Thymus (tissue), 11 donors: ENCODE data around the gene SART3. TPM values are rescaled to one million over a fixed set of nuclear protein-coding genes. Genes with fewer than 3 reads are reported as not detected.

Experiments used
- DNase-seq, 9 donors: peaks; one replicate each; pipeline ENCODE4 v3.0.0-alpha.2; 2013; ENCODE audit warnings: low spot score in 9 of 9, low read depth in 6 of 9, missing footprints in 1 of 9
- H3K27ac ChIP-seq, 2 donors: one replicate each; pipeline ENCODE4 v1.5.1; 2013; ENCODE audit warnings: control low read depth in 1 of 2, low read depth in 1 of 2, low read length in 1 of 2, mild to moderate bottlenecking in 1 of 2, moderate library complexity in 1 of 2
- H3K27me3 ChIP-seq, 2 donors: one replicate each; pipeline ENCODE4 v1.5.1; 2013; ENCODE audit warnings: low read length in 1 of 2; ENCODE audit not compliant: control insufficient read depth in 2 of 2, insufficient read depth in 1 of 2
- H3K36me3 ChIP-seq, 2 donors: one replicate each; pipeline ENCODE4 v1.5.1; 2013; ENCODE audit warnings: low read length in 1 of 2, mild to moderate bottlenecking in 1 of 2, moderate library complexity in 1 of 2; ENCODE audit not compliant: control insufficient read depth in 2 of 2, insufficient read depth in 2 of 2
- H3K4me1 ChIP-seq, 2 donors: one replicate each; pipeline ENCODE4 v1.5.1; 2013; ENCODE audit warnings: low read length in 2 of 2; ENCODE audit not compliant: control insufficient read depth in 2 of 2, insufficient read depth in 2 of 2
- H3K4me3 ChIP-seq, 2 donors: one replicate each; pipeline ENCODE4 v1.5.1; 2013; ENCODE audit warnings: low read length in 2 of 2, control low read depth in 1 of 2, mild to moderate bottlenecking in 1 of 2
- H3K9me3 ChIP-seq, 2 donors: one replicate each; pipeline ENCODE4 v1.5.1; 2013; ENCODE audit warnings: low read length in 1 of 2, mild to moderate bottlenecking in 1 of 2; ENCODE audit not compliant: control insufficient read depth in 2 of 2, insufficient read depth in 1 of 2
- WGBS: extraction: QIAGEN DNeasy Blood & Tissue Kit; methylation state at CpG from one replicate; pipeline ENCODE4 v1.1.7; 2013; 5-methylcytosine and 5-hydroxymethylcytosine counted together
- polyA plus RNA-seq: library from polyadenylated mRNA; stranded (reverse); fragments of 200-250 nt; gene quantifications from one replicate; pipeline ENCODE4 v1.2.3, GENCODE V29; 2013
- total RNA-seq: library from RNA; stranded (reverse); fragments of 120-200 nt; gene quantifications from one replicate; pipeline ENCODE4 v1.2.4, GENCODE V29; 2013
- donor health status: healthy.

Gene SART3
- total and polyA plus RNA-seq, 2 donors = 21.0 to 45.2 TPM

DNA sequence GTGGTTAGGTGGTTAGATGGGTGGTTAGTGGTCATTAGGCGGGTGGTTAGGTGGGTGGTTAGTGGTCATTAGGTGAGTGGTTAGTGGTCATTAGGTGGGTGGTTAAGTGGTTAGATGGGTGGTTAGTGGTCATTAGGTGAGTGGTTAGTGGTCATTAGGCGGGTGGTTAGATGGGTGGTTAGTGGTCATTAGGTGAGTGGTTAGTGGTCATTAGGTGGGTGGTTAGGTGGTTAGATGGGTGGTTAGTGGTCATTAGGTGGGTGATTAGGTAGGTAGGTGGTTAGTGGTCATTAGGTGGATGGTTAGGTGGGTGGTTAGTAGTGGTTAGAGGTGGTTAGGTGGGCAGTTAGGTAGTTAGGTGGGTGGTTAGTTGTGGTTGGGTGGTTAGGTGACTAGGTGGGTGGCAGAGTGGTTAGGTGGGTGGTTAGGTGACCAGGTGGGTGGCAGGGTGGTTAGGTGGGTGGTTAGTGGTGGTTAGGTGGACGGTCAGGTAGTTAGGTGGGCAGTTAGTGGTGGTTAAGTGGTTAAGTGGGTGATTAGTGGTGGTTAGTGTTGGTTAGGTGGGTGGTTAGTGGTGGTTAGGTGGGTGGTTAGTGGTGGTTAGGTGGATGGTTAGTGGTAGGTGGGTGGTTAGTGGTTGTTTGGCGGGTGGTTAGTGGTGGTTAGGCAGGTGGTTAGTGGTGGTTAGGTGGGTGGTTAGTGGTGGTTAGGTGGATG is 44.9 kb upstream of the SART3 start:
- Histone ChIP-seq H3K9me3 (no peaks in the 10 kb centered on the region), H3K4me3 (no peak overlapping the region), H3K27ac (no peak overlapping the region), H3K4me1 (peaks cover 0 to 4% of the 10 kb centered on the region in 2 donors), H3K27me3 (peaks cover 0 to 5% of the 10 kb centered on the region in 2 donors), H3K36me3 (no peaks in the 10 kb centered on the region)
- no peak for DNase-seq
- WGBS = 94% methylated on average over 4 of the region's 4 CpGs

- WGBS = 93% methylated on average over 3 of the region's 3 CpGs
- Histone ChIP-seq H3K27me3 (peaks cover 0 to 5% of the 10 kb centered on the region in 2 donors), H3K4me1 (peaks cover 0 to 4% of the 10 kb centered on the region in 2 donors), H3K4me3 (no peak overlapping the region), H3K36me3 (no peaks in the 10 kb centered on the region), H3K9me3 (no peaks in the 10 kb centered on the region), H3K27ac (no peak overlapping the region)
- no peak for DNase-seq
These were observed 44.2 kb upstream of the SART3 start for GRCh38 chr12:108605000-108605689.

DNA sequence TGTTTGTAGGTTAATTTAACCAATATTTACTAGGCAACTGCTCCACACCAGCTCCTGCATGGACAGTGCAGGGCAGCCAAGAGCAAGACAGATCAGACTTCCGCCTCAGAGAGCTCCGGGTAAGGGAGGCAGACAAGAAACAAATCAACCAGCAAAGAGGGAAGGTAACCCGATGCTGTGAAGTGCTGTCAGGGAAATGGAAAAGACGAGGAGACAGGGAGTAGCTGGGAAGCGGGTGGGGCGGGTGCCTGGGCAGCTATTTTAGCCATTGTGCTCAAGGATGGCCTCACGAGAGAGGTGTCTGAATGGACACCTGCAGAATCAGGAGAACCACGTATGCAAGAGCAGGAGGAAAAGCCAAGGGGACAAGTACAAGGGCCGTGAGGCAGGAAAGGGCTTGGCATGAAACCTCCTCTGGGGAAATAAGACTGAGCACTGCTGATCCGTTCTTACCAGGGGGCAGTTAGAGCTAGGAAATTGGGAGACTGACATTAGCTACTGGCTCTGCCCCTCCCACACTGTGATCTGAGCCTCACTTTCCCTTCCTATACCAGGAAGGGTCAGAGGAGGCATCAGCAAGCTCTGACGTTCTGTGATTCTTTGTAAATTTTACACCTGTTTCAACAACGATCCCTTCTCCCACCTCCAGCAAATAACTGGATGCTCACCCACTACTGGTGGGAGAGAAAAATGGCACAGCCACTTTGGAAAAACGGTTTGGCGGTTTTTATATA is 43.4 kb upstream of the SART3 start:
- Histone ChIP-seq H3K27ac (no peak overlapping the region), H3K4me3 (no peak overlapping the region), H3K4me1 (peaks cover 0 to under 1% of the 10 kb centered on the region in 2 donors), H3K27me3 (peaks cover 0 to under 1% of the 10 kb centered on the region in 2 donors), H3K9me3 (no peaks in the 10 kb centered on the region), H3K36me3 (no peaks in the 10 kb centered on the region)
- 81% methylated on average over 14 of the region's 14 CpGs for WGBS
- DNase-seq = no peak

DNA sequence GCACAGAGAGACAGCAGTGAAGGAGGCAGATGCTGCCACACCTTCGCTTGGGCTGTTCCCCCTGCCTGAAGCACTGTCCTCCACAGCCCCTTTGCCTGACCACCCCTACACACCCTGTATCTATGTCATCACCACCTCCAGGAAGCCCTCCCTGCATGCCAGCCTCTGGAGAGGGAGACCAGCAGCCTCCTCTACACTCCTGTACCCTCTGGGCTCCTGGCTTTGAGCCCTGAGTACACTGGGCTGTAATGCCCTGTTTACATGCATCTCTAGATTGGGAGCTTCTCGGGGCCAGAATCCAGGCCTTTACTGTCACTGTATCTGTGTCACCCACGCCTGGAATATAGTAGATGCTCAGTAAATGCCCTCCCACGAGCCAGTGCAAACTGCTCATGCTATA is 42.8 kb upstream of the SART3 start:
- Histone ChIP-seq H3K27me3 (no peaks in the 10 kb centered on the region), H3K27ac (no peak overlapping the region), H3K4me1 (no peaks in the 10 kb centered on the region), H3K4me3 (no peak overlapping the region), H3K36me3 (no peaks in the 10 kb centered on the region), H3K9me3 (no peaks in the 10 kb centered on the region)
- DNase-seq = no peak
- 94% methylated on average over 4 of the region's 4 CpGs for WGBS

GRCh38 chr12:108602976-108603704 is 42.2 kb upstream of the SART3 start:
- no peaks in the 10 kb centered on the region for H3K4me1 ChIP-seq
- H3K36me3 ChIP-seq = no peaks in the 10 kb centered on the region
- peaks cover 0 to 2% of the 10 kb centered on the region in 2 donors for H3K27me3 ChIP-seq
- WGBS = 91% methylated on average over 15 of the region's 15 CpGs
- DNase-seq = no peak
- H3K9me3 ChIP-seq = no peaks in the 10 kb centered on the region
- no peak overlapping the region for H3K27ac ChIP-seq
- no peak overlapping the region for H3K4me3 ChIP-seq

DNA sequence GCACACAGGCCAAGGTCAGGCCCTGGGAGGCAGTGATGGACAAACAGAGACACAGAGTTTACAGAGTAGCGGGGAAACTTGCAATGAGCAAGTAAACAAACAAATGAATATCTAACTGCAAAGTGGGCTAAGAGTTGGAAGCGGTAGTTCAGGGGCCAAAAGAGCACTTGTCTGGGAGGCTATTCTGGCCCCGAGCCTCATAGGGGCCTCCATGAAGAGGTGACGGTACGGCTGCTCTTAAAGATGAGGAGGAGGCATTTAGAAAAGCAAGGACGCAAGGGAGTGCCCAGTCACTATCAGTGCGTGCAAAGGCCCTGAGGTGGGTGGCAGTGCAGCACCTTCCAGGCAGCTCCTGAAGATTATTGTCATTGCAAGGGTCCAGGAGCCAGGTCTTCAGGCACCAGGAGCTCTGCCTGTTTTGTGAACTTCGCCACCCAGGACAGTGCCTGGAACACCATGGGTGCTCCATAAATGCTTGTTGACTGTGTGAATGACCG is 41.3 kb upstream of the SART3 start:
- Histone ChIP-seq H3K27me3 (peaks cover 0 to 3% of the 10 kb centered on the region in 2 donors), H3K27ac (no peak overlapping the region), H3K4me1 (no peaks in the 10 kb centered on the region), H3K36me3 (no peaks in the 10 kb centered on the region), H3K9me3 (no peaks in the 10 kb centered on the region), H3K4me3 (no peak overlapping the region)
- WGBS = 98% methylated on average over 9 of the region's 9 CpGs
- no peak for DNase-seq

DNA sequence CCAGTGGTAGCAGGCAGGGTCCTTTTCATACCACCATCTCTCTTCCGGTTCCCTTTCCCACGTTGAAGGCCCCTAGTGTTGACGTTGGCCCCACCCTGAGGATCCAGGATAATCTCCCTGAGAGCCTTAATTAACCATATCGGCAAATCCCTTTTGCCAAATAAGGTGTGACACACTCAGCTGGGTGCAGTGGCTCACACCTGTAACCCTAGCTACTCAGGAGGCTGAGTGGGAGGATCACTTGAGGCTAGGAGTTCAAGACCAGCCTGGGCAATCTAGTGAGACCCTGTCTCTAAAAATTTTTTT is 39.7 kb upstream of the SART3 start:
- WGBS = 90% methylated on average over 4 of the region's 4 CpGs

GRCh38 chr12:108599948-108600701 is 39.2 kb upstream of the SART3 start:
- Histone ChIP-seq H3K4me1 (no peaks in the 10 kb centered on the region), H3K27ac (no peak overlapping the region), H3K4me3 (no peak overlapping the region), H3K36me3 (no peaks in the 10 kb centered on the region), H3K9me3 (no peaks in the 10 kb centered on the region), H3K27me3 (peaks cover 0 to 3% of the 10 kb centered on the region in 2 donors)
- DNase-seq = no peak
- WGBS = 92% methylated on average over 10 of the region's 10 CpGs

More for the DNA sequence above, 39.7 kb upstream of the SART3 start:
- DNase-seq = no peak
- Histone ChIP-seq H3K9me3 (no peaks in the 10 kb centered on the region), H3K27ac (no peak overlapping the region), H3K36me3 (no peaks in the 10 kb centered on the region), H3K4me3 (no peak overlapping the region), H3K27me3 (peaks cover 0 to 3% of the 10 kb centered on the region in 2 donors), H3K4me1 (no peaks in the 10 kb centered on the region)
